ENCODE measurements around the gene PPP6R2.

PPP6R2 gene

GRCh38 chr22:50418624-50419023 lies 75.5 kb downstream of the PPP6R2 start:
- no peak for TF ChIP-seq CTCF (IDR thresholded peaks at IDR 0.05; ENCODE audit: insufficient read depth, missing control alignments)
- DNase-seq (ENCODE audit: insufficient read length, low spot score) (no peak), FAIRE-seq (no peak)

- no peak for FAIRE-seq
- no peak for TF ChIP-seq CTCF (IDR thresholded peaks at IDR 0.05; ENCODE audit: insufficient read depth, missing control alignments)
- no peak for DNase-seq (ENCODE audit: insufficient read length, low spot score)
Observed at GRCh38 chr22:50419116-50419515, 76.0 kb downstream of the PPP6R2 start.

DNA sequence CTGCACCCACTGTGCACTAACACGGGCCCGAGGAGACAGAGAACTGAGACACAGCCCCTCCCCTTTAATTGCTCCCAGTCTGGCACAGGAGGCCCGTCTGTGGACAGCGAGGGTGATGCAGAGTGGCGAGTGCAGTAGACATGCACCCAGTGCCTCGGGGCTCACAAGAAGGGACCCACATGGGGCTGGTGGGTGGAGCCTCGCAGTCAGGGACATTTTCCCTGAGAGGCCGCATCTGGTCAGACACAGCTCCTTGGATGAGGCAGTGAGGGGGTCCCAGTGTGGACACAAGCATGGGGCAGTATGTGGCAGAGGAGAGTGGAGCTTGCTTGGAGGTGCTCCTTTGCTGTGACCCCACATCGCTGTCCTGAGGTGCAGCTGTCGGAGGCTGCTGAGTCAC lies 76.9 kb downstream of the PPP6R2 start:
- DNase-seq (ENCODE audit: insufficient read length, low spot score): no peak
- FAIRE-seq: no peak
- TF ChIP-seq CTCF (IDR thresholded peaks at IDR 0.05; ENCODE audit: insufficient read depth, missing control alignments): no peak

GRCh38 chr22:50420581-50420980 lies 77.5 kb downstream of the PPP6R2 start:
- DNase-seq (ENCODE audit: insufficient read length, low spot score) (no peak), FAIRE-seq (no peak)
- no peak for TF ChIP-seq CTCF (IDR thresholded peaks at IDR 0.05; ENCODE audit: insufficient read depth, missing control alignments)

GRCh38 chr22:50422046-50422445 lies 78.9 kb downstream of the PPP6R2 start:
- DNase-seq (ENCODE audit: insufficient read length, low spot score): no peak
- no peak for TF ChIP-seq CTCF (IDR thresholded peaks at IDR 0.05; ENCODE audit: insufficient read depth, missing control alignments)
- FAIRE-seq: no peak

DNA sequence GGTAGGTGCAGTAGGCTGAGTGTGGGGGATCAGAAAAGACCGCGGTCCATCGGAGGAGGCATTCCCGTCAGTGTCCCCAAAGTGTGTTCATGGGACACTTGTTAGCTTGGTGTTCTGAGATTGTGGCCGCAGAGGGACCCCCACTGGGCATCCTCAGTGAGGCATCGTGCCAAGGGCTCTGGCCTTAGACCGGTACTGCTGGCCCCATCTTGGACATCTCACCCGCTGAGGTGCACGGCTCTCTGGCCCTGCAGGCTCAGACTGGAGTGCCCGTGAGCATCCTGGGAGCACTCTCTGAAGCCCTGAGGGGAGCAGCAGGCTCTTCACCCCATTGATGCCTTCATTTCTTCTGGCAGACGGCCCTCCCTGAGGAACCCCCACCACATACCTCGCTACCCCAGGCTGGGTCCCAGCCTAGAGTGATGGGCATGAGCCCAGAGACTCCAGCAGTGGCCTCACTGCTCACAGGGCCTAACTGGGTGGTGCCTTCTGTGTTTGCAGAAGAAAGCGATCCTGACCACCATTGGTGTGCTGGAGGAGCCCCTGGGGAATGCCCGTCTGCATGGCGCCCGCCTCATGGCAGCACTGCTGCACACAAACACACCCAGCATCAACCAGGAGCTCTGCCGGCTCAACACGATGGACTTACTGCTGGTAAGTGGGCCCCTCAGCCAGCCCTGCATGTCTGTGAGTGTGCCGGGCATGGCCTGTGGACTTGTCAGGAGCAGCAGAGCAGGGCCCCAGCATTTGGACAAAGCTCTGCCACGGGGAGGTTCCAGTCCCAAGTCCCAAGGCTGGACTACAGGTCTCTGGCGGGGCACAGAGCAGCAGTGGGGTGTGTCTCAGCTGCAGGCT lies 80.1 kb downstream of the PPP6R2 start:
- DNase-seq (ENCODE audit: insufficient read length, low spot score) (no peak), FAIRE-seq (no peak)
- TF ChIP-seq CTCF (IDR thresholded peaks at IDR 0.05; ENCODE audit: insufficient read depth, missing control alignments): no peak

DNA sequence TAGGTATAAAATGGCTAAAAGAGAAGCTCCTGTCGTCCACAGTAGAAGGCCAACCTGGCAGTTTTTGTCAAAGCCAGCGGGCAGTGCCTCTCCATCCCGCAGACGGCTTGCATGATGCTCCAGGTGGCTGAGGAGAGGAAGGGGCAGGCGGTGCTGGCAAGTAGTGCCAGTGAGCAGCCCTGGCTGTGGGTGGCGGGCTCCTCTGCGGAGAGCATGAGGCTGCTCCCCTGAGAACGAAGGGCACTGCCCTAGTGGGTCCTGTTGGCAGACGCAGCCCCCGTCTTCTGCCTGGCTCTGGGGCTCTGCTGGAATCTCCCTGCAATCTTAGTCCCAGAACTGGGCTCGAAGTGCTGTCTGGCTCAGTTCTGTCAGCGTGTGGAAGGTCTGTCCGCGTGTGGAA lies 80.8 kb downstream of the PPP6R2 start:
- TF ChIP-seq CTCF (IDR thresholded peaks at IDR 0.05; ENCODE audit: insufficient read depth, missing control alignments): no peak
- FAIRE-seq (no peak), DNase-seq (ENCODE audit: insufficient read length, low spot score) (no peak)

Measured in D721Med (cell line).